ENCODE data around the gene KRT77.

GRCh38 chr12:52682381-52682660 lies 21.0 kb downstream of the KRT77 start:
- TF ChIP-seq CTCF (conservative IDR thresholded peaks at IDR 0.05) = no peak
- no peak for TF ChIP-seq ZFX (IDR thresholded peaks at IDR 0.05)
